Activated effector memory CD4-positive, alpha-beta T cell treated with anti-CD3 and anti-CD28 coated beads, Interleukin-2, amount 50 U/mL, for 16 hours (primary cell): ENCODE results near the gene SERPINE1.

Source experiments
- DNase-seq: peaks from one replicate; pipeline ENCODE4 v3.0.0-alpha.2; 2020

The SERPINE1 gene

DNA sequence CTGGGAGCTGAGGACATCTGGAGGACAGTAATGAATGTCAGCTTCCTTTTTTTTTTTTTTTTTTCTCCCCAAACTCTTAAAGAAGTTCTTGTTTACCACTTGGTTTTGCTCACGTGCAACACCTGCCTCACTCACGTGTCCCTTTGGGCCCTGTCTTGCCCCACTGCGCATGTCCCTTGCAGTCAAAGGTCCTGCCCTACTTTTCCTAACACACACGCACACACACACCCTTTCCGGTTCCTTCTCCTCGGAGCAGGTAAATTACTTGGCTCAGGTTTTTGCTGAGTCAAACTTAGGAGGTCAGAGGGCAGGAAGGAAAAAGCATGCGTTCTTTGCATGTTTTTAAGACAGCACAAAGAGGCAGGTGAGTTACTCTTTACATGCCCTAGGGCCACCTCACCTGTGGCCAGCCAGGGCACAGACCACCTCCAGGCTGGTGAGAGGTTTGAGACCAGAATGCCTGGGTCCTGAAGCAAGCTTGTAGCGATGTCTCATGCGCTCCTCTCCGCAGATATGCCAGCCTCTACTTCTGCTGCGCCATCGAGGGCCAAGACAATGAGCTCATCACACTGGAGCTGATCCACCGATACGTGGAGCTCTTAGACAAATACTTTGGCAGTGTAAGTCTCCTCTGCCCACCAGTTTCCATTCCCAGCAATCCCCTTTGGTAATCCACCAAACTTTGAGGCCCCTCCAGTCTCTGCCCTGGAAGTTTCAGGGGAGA, 30.1 kb downstream of the SERPINE1 start:
- DNase-seq = no peak

DNA sequence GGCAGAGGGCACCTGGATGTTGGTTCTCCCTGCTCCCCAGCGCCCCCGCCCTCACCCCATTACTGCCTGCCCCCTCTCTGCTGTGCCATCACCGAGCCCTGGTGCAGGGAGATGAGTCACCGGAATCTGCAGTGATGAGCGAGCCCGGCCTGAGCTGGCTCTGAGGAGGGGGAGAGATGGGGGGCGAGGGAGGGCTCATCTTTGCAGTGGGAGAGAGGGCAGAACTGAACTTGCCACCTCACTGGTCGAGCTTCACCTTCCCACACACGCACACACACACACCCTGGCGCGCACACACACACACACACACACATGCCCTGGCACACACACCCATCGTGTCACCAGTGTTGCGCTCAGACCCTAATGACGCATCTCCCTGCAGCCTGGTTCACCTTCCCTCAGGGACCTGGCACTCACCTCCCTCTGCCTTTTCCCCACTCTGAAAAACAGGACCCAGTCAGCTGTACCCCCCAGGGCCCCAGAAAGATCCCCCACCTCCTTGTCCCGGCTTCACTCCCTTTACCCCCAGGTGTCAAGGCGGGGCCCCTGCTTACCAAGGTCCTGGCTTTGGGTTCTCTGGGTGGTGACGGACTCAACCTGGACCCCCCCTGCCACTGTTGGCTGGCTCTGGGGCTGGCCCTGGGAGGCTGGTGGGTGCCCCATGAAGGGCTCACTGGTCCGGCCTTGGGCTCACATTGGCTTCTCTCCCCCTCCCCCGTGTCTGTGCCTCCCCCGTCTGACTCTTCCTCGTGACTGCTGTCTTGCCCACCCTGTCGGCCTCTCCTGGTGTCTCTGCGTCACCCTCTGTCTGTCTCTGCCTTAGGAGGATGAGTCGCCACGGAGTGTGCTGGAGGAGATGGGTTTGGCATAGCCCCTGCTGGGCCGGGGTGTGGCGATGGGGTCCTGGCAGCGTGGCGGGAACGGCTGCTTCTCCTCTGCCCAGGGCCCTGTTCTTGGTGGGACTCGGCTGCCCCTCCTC, 33.1 kb downstream of the SERPINE1 start:
- no peak for DNase-seq

DNA sequence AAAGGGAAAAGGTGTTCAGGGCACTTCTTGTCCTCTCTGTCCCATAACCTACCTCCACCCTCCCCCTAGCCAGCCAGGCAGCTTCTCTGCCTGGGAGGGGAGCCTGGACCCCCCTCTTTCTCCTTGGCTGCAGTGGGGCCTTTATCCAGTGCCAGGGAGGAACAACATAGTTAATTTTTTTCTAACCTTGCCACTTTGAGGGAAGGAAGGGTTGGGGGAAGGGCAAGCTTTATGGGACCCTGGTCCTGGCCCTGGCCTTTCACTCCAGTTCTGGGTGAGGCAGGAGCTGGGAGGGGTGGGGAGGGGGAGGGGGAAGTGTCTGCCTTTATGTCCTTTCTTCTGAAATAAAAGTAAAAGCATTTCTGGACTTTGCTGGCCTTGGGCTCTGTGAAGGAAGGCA, 34.0 kb downstream of the SERPINE1 start:
- DNase-seq = no peak

DNA sequence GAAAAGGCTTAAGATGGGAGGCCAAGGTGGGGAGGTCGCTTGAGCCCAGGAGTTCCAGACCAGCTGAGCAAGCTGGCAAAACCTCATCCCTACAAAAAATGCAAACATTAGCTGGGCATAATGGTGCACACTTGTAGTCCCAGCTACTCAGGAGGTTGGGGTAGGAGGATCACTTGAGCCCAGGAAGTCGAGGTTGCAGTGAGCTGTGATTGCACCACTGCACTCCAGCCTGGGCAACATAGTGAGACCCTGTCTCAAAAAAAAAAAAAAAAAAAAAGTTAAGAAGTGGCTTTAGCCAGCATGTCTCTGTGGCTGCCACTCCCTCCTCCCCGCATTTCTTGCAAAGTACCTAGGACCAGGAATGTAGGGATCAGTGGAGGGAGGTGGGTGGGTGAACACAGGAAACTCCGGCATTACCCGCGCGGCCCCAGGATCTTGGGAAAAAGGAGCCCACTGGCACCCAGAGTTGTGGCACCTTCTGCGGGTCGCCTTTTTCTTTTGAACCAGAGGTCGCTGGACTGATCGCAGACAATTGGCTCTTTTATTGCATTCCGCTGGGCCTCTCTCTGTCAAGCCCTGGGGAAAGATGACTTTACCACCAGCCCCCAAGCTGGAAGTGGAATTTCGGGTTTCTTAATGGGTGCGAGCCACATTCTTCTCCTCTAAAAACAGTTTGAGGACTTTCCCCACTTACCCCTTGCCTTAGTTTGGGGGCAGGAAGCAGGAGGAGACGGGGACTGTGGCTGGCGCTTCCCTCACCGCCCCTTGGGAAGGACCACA, 35.0 kb downstream of the SERPINE1 start:
- DNase-seq = no peak

DNA sequence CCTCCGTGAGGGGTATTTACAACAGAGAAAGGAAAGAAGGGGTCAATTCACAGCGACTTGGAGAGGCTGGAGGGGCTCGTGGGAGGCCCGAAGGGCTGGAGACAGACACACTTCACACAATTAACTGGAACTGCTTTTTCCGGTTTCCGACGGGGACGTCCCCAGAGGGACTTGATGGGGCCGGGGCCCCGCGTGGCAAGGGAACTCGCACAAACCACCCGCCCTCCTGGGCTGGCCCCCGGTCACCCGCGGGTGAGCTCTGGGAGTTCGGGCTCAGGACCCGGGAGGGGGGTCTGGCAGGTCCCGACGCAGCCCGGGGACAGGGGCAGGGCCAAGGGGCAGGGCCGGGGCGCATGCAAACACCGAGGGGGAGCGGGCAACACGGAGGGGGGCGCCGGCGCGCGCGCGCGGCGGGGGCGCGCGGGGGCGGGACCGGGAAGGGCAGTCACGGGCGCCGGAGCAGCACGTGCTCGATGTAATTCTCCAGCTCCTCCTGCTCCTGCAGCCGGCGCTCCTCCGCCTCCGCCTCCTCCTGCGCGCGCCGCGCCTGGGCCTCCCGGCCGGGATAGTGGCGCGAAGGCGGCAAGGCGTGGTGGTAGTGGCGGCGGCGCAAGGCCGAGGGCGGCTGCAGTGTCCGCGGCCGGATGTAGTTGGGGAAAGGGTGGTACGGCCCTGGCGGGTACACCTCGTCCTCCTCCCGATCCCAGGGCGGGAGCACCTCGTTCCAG, 35.8 kb downstream of the SERPINE1 start:
- no peak for DNase-seq

DNA sequence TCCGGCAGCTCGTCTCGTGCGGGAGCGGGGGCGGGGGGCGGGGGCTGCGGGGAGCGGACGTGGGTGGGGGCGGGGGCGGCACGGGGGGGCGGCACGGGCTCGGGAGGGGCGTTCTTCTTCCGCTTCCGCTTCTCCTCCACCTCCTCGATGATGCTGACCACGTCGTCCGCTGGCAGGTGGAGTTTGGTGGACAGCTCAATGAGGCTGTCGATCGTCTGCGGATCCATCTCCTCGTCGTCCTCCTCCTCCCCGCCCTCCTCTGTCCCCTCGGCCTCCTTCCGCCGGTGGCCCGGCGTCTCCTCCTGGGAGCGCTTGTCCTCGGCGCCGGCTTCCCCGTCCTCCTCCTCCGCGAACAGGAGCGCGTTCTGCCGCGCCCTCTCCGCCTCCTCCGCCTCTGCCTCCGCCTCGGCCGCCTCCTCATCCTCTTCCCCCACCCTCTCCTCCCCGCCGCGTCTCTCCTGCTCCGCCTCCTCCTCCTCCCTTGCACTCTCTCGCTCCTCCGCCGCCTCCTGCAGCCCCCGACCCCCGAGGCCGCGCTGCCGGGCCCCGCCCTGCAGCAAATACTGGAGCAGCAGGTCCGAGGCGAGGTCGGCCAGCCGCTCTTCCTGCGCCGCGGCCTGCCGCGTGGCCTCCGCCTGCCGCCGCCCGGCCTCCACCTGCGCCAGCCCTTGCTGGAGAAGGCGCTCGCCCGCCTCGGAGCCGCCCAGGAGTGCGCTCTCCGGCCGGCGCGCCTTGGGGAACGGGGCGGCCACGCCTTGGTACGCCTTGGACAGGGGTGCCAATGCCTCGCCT, 36.6 kb downstream of the SERPINE1 start:
- DNase-seq = peak; percentile 74

DNA sequence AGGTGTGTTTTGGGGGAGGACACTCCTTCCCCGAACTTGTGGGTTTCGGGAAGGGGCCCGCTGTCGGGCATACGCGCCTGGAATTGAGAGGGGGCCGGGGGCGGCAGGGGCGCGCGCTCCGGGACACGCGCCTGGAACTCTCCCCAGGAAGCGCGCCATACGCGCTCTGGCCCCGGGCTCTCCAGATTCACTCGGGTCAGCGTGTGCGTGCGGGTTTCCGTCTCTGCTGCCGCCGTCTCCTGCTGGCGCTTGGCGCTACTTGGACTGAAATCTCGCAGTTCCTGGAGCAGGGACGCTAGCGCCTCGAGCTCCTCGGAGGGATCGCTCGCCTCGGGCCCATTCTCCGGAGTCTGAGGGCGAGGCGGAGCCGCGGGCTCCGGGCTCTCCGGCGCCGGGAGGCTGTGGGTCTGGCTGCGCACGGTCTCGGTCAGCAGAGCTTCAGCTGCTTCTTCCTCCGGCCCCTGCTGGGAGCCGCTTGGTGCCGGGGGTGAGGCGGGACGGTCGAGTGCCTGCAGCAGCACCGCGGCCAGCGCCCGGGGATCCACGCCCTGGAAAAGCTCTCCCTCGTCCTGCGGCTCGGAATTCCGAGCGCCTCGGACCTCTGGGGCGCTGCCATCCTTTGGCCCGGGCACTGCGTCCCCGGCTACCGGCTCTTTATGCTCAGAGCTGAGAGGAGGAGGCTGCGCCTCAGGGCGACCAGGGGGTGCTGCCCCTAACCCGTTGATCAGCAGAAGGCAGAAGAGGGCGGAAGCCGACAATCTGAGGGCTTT, 37.4 kb downstream of the SERPINE1 start:
- DNase-seq = no peak

DNA sequence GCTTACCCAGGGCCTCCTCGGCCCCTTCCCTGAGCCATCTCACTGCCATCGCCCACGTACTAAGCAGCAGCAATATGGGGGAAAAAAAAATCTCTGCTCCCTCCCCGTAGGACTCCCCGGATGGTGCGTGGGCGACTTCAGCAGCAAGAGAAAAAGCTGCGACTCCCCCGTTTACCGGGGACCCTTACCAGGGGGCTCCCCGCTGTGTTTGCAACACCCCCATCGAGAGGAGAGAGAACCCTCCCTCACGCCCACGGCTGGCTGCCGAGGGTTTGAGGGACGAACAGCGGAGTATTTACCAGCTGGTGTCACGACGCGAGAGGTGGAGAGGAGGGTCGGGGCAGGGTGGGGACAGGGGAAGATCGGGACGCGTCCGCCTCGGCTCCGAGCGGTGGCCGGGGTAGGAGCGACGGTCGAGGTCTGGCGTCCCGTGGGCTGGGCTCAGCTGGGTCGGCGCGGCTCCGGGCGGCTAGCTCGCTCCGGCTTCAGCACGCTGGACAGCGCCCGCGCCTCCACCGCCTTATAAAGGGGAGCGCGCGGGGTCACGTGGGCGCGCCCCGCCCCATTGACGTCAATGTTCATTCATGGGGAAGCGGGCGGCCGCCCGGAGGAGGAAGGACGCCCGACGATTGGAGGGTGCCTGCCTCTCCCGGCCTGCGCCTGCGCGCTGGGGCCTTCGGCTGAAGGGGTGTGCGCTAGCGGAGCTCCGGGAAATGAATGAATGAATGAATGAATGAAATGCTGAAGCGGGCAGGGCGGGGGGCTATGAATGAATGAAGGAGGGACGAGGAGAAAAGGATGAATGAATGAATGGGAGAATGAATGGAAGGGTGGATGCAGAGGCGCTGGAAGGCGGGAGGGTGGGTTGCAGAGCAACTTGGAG, 38.4 kb downstream of the SERPINE1 start, which contains the start of gene VGF:
Gene VGF, minus strand, starts transcription at position 495 of the 883 bp plus-strand sequence. CDS start 726 bp downstream, outside the sequence.
- peak; percentile 96 for DNase-seq

DNA sequence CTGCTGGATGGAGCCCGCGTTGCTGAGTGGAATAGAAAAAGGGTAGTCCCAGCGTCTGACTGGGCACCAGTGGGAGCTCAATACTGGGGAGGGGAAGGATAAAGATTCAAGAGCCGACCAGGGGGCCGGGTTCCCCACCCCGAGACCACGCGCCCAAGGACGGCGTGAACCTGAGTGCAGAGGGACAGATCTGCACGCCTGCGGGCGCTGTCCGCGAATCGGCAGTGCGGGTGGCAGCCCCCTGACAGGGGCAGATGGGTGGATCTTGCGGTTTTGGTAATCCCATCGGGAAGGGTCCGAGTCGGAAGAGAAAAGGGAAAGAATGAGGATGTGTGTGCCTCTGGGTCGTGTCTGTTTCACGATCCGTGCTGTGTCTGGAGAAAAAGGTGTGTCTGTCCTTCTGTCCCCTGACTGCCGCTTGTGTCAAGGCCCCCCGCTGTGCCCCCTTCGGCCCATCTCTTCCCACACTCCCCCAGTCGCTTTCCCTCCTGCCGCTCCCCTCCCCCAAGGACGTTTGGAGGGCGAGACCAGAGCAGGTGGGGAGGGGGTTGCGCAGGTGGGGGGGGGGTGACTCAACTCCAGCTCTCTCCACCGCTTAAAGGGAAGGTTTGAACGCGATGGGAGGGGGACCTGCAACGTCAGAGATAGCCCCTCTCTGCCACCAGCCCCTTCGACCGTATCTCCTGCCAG, 39.2 kb downstream of the SERPINE1 start:
- no peak for DNase-seq

DNA sequence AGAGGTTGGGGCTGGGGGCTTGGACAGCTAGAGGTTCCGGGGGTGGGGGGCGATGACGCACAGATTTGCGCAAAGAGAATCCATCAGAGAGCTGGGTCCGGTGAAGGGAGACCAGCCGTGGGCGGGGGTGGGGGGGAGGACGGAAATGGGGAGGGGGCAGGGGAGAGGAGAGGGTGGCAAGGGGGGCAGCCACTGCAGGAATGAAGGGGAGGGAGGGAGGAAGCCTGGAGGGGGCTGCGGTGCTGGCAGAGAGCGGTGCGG, 39.7 kb downstream of the SERPINE1 start:
- no peak for DNase-seq

DNA sequence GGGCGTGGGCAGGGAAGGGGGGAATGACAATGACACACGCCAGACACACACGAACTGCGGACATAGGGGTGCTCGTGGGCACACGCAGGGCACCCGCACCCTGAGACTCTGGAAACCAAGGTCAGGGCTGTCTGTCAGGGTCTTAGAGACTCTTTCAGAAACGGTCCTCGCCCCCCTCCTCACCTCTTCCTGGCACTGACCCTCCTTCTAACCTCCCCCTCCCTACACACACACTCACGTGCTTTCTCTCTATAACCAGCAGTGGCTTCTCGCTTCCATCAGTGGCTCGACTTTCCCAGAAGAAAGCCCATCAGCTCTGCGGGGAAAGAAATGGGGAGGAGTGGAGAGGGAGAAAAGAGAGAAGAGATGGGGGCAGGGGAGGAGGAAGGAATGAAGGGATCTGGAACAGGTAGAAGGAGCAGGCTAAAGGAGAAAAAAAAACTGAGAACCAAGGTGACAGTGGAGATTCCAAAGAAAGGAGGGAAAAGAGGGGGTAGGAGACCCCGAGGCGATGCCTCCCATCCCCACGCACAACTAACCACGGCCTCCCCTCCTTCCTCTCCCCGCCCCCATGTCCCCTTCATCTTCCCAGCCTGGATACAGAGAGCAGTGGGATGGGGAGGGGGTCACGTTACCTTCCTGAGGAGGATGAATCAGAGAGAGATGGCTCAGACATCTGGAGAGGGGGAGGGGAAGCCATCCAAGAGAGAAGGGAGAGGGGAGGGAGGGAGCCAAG, 40.2 kb downstream of the SERPINE1 start:
- DNase-seq = no peak

DNA sequence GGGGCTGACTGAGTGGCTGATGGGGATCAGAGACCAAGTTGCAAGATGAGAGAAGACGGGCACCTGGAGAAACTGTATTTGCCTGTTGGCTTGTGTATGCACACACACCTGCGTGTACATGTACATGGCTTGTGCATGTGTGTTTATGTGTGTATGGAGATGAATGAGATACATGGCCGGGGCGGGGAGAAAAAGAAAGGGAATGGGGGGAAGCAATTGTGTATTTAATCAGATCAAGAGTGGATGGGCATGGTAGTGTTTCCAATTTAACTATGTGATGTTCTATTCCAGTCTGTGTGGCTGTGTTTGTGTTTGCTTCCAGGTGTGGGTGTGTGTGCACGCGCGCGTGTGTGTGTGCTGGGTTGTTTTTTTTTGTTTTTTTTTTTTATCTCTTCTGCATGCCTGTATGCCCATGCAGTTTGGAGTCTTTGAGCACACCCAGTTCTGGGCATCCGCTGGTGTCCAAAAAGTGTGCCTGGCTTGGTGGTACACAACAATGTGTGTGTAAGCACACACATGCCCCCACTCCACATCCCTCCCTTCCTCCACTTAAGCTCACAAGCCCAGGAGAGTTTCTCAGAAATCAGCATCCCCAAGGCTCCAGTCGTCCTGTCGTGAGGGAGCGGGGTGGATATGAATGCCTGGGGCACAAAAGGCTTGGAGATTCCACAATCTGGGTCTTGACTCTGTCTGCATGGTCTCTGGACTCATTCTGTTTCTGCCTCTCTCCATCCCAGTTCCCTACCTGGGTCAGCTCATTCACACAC, 40.9 kb downstream of the SERPINE1 start:
- DNase-seq = no peak

DNA sequence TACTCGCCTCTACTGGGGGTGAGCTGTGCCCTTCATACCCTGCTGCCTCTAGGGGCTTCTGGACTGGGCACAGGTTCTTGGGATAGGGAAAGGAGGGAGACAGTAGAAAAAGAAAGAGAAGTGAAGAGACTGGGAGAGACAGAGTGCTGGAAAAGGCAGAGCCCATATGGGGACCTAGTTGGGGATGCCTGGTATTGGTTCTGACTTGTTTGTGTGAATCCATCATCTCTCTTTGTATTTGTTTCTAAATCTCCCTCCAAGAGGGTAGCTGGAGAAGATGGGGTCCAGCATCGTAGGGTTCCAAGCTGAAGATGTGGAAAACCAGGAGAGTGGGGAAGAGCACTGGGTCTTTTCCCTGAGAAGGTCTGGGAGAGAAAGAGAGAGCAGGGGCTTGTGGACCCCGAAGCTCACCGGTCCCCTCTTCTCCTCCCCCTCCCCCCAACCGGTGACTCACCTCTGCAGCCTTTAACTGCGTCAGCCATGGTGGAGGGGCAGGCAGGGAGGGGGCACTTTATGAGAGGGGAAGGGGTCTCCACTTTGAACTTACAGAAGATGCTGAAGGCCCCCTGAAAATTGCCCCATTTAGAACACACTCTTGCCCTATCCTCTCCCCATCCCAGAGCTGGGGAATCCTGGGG, 41.6 kb downstream of the SERPINE1 start:
- DNase-seq = no peak

DNA sequence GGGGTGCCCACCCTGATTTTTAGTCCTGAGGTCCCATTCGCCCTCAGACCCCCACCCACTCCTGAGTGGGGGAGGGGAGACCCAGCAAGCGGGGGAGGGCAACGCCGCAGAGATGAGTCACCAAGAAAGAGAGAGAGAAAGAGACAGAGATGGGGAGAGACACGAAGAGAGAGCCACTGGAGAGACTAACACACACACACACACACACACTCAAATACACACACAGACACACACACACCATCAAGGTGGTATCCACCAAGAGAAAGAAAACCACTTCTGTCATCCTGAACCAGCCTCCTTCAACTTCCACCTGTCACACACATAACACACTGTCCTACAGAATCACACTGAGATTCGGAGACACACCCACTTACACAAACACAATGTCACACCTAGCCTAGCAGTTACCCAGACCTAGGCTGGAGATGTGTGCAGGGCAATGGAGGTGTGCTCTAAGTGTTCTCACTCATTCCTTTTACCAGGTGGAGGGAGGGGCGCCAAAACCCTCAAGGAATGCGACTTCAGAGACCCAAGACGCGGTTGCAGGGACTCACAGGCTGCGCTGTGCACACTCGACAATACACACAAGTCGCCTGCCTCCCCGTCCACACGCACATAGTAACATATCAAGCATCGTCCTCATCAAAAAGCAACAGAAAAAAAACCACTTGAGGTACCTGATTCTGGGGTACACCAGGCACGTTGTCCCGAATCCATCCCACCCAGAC, 42.4 kb downstream of the SERPINE1 start:
- DNase-seq = no peak

DNA sequence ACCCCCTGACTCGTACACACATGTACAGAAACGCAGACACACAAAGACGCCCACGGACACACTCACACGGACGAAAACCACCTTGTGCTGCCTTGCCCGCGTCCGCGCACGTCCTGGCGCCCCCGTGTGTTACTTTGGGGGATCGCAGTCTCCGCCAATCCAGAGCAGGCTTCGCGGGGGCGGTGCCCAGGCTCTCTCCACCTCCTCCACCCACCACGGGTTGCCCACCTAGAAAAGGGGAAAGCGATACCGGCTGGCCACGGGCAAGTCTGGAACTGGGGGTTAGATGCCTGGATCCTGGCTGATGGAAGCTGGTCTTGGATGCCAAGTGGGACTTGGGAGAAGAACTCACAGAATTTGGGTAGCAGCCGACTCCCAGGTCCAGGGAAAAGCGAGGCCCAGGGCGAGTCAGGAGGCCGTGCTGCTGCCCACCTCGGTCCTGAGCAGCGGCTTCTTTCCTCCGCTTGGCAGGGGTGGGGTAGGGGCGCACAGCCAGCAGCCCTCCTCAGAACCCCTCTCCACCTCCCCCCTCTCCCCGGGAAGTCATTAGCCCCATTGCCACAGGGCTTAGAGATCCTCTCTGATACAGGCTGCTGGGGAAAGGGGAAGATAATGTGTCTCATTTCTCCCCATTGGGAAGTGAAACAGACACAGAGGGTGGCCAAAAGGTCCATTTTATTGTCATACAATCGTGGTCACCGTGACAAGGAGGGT, 43.1 kb downstream of the SERPINE1 start:
- peak; percentile 94 for DNase-seq
